Dedifferentiated amniotic fluid mesenchymal stem cell (primary cell): ENCODE measurements around the gene JUN.
A peak's percentile ranks its signal among the peaks of the same experiment; 100 is the strongest.

ENCODE experiments used
- DNase-seq: peaks from one replicate; pipeline ENCODE4 v3.0.0-alpha.2; 2016; ENCODE audit errors: extremely low spot score

The JUN gene

DNA sequence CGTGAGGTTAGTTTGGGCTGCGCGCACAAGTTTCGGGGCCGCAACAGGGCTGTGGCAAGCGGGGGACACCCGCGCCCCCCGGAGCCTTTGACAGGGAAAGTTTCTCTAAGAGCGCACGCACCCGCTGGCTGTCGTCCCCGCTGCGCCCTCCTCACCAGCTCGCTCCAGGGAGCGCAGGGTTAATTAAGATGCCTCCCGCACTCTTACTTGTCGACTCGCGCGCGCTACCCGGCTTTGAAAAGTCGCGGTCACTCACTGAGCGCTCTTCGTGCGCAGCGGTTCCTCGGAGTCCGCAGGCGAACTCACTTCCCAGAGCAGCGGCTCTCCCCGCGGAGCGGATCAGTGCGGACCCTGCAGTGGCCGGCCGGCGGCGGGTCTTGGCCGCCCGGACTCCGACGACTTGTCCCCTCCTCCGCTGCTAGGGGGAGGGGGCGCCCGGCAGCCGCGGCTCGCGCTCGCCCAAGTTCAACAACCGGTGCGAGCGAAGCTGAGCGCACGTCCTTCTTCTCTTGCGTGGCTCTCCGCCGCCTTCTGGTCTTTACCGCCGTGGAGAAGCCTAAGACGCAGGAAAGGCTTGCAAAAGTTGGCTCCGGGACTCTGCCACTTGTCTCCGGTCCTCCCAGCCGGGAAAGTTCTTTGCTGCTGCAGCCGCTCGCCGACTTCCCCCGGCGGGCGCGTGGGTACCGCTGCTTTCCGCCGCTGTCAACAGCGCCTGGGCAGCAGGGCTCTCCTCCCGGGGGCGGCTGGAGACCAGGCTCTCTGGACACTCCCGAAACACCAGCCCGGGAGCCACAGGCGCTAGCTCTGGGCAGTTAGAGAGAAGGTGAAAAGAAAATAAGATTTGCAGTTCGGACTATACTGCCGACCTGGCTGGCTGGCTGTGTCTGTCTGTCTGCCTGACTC lies 506 bp downstream of the JUN start:
- DNase-seq = no peak

DNA sequence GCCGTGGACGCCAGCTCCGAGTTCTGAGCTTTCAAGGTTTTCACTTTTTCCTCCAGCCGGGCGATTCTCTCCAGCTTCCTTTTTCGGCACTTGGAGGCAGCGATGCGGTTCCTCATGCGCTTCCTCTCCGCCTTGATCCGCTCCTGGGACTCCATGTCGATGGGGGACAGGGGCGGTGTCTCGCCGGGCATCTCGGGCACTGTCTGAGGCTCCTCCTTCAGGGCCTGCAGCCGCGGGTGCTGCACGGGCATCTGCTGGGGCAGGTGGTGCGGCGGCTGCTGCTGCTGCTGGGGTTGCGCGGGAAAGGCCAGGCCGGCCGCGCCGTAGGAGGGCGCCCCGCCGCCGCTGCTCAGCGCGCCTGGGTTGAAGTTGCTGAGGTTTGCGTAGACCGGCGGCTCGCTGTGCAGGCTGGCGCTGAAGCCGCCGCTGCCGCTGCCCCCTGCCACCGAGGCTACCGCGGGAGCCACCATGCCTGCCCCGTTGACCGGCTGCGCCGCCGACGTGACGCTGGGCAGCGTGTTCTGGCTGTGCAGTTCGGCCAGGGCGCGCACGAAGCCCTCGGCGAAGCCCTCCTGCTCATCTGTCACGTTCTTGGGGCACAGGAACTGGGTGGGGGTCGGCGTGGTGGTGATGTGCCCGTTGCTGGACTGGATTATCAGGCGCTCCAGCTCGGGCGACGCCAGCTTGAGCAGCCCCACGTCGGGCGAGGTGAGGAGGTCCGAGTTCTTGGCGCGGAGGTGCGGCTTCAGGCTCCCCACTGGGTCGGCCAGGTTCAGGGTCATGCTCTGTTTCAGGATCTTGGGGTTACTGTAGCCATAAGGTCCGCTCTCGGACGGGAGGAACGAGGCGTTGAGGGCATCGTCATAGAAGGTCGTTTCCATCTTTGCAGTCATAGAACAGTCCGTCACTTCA lies 1.4 kb downstream of the JUN start:
- DNase-seq = no peak

- DNase-seq = no peak
Observed at GRCh38 chr1:58781541-58782177, 2.2 kb downstream of the JUN start.

DNA sequence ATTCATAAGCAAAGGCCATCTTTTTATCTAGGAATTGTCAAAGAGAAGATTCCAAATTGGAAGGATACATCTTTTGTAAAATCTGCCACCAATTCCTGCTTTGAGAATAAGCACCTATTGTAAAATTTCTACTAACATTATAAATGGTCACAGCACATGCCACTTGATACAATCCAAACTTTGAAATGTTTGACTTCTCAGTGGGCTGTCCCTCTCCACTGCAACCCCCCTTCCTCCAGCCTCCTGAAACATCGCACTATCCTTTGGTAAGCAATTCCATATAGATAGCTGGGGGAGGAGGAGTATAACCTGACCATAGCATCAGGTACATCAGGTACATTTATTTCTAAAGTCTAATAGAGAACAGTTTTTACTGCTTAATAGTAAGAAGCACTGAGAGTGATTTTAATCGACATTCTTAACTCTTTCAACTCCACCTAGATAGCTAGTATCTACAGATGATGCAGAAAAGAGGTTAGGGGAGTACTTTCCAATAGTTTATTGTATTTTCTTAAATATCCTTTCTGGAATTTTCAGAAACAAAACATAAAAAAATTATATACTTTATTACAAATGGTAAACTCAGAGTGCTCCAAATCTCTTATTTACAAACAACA lies 2.9 kb downstream of the JUN start:
- DNase-seq = no peak

DNA sequence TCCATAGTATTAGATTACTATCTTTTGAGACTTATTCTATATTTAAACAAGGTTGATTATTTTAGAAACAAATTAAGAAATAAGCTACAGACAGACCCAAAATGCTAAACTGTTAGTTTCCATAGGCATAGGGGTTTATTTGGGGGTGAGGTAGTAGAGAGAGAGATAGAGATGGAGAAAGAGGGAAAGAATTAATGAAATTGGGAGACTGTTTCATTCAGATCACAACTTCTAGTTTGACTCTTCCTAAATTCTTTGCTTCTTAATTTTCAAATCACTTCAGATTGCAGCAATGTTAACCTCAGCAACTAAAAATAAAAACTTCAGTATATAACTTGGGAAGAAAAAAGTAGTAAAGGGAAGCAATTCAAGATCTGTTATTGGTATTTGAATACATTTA lies 3.4 kb downstream of the JUN start:
- DNase-seq = no peak

DNA sequence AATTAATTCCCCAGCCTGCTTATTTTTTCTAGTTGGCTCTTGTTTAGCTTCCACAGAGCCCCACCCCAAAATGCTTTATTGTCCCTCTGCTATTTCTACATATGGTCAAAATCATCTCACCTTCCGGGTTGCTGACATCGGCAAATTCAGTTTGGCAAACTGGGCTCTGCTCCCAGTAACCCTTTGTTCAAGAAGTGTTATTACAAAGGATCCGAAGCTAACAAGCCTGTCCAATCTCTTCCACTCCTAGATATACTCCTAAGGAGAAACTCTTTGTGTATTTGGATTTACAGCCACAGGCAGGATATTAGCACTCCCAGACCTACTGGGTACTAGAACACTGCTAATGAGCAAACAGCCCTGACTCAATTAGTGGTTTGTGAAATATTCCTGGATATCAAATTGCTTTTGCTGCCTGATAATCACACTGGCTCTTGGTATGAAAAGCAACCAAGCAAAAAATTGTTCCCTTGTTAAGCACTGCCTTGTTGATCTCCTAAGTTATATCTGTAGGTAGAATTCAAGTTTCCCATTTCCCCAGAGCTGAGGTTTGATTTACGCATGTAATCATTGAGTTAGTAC lies 4.0 kb downstream of the JUN start:
- DNase-seq = peak; percentile 63

- DNase-seq = no peak
Observed at GRCh38 chr1:58779059-58779754, 4.6 kb downstream of the JUN start.

DNA sequence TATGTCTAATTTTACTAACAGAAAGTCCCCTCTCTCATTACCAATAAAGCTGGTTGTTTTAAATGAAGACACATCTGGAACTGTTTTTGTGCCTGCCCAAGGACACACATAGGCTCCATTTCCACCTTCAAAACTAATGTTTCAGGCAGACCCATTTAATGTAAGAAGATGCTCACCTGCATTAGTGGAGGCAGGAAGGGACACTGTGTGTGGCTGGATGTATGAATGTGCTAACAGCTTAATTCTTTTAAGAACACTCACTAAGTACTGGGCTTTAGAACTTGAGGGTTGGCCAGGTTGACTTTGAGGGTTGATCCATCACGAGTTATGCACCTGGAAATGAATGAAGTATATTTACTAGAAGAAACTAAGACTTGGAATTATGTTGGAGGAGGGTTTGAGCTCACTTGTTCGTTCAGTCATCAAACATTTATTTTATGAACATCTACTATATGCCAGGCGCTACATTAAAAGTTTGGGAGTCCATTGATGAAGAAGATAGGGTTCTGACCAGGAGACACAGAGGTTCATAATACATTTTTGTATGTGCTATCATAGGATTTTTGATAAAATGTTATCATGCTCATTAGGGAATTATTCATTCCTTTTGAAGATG lies 5.4 kb downstream of the JUN start:
- no peak for DNase-seq

GRCh38 chr1:58774027-58774426 lies 9.8 kb downstream of the JUN start:
- DNase-seq = no peak

- no peak for DNase-seq
Observed at GRCh38 chr1:58773406-58773840, 10.4 kb downstream of the JUN start.

- DNase-seq = no peak
Observed at GRCh38 chr1:58769809-58770320, 14.0 kb downstream of the JUN start.

DNA sequence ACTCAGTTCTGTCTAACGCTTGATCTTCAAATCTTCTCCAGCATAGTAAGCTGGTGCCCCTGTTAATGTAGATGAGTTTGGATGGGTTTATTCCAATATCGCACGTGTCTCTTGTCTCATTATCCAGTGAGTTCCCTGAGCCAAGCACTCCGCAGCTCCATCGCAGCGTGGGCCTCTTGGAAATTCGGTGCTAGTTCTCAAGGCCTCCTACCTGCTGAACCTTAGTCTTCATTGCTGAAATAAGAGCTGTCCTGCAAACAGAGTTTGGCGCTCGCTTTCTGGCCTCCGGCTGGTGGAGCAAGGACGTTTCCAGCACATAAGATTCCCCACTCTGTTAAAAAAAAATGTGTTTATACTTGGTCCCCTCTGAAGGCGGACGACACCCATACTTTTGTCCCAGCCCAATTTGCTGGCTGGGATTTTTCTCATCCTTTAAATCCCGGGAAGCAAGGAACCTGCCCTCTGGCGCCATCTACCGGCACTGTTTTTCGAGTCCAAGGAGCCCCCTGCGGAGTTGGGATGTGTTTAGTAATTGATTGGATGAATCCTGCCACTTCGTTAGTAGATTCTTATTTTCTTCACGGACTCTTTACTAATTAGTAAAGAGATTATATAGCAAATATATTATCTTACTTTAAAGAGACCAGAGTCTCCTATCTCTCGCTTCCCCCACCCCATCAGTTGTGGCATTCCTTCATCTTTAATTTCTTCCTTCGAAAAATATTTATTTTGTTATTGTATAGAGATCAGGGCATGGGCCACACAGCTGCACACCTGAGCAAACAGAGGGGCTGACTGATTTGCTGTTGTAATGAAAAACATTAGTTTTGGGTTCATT lies 14.7 kb downstream of the JUN start:
- DNase-seq = peak; percentile 68

DNA sequence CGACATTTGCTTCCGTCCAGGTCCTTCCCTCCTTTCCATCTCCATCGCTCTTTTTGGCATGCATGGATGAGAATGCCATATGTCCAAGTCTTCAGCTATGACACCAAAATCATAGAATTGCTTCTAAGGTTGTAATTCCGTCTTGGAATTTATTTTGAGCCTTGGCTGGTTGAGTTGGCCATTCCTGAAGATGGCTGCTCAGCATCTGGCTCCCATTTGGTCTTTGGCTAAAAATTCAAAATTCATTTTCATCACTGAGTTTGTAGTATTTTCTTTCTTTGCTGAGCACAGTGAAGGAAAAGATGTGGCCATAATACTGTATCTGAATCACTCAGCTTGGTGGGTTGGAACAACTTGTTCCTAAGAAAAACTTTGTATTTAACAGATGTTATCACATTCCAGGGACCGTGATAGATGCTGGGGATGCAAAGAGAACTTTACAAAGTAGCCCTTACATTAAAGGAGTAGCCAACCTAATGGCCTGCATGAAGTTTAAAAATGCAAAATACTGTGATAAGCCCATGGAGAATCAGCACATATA lies 15.6 kb downstream of the JUN start:
- no peak for DNase-seq

DNA sequence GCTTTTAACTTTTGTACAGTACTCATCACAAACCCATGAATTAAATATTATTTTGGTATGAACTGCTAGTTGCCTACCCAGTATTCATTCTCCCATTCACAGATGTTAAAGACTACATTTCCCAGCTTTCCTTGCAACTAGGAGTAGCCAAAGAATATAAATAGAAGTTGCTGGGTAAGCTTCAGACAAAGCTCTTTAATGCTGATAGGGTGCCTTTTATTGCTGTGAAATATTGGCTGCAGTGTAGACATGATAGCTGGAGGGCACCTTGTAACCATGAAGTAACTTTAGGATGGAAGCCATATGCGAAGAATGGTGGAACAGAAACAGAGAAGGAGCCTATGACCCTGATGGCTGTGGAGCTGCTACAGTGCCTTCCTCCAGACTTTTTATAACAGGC lies 16.7 kb downstream of the JUN start:
- no peak for DNase-seq

DNA sequence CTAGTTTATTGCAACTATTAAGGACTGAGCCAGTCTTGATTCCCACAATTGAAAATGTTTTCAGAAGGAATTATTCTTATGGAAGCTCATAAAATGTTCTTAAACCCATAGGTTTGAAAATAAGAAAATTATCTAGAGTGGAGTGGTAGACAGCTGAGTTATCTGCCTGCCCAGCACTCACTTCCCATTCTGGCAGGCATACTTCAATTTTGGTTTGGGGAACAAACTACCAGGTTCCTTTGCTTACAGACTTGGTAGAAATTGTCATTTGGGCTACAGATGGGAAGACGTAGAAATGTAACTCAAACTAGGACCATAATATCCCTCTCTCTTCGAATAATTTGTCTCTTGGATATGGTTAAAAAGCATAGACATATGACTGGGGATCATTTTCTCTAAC lies 18.4 kb downstream of the JUN start:
- DNase-seq = no peak

- DNase-seq = no peak
Observed at GRCh38 chr1:58765006-58765405, 18.8 kb downstream of the JUN start.

GRCh38 chr1:58764294-58764978 lies 19.4 kb downstream of the JUN start:
- DNase-seq = peak; percentile 75

DNA sequence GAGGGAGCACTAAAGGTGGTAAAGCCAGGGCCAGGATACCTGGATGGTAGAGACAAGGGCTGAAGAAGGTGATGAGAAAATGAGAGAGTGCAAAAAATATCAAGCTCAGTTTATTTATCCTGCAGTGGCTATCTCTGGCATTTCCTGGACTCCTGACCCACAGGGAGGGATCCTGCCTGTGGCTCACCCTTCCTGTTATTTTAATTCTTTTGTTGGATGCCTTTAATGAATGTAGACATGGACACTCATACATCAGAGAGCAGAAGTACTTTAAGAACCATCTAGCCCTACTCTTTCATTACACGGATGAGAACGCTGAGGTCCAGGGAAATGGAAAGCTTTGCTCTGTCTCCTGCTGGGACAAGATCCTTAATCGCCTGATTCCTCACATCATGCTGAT lies 20.6 kb downstream of the JUN start:
- no peak for DNase-seq
